SK-N-SH treated with all-trans-retinoic acid at 6 μM for 48 hours (cell line): ENCODE measurements around the gene MDGA2.
"Not testable (repeated sequence)": the region's sequence is repeated elsewhere in the genome, so short reads cannot be mapped to it uniquely, and the experiment has no call there.

Experiments
- ATAC-seq: fragments of 200-7000 bp; cut with Tn5 transposase; 3 replicates; pipeline ENCODE4 v1.9.1; 2020; ENCODE audit warnings: mild to moderate bottlenecking, moderate library complexity
- ARNTL ChIP-seq: fragments of 450-650 bp; formaldehyde crosslinking; IDR thresholded peaks from 2 replicates; pipeline ENCODE4 v1.5.0; 2020; ENCODE audit warnings: low read depth, mild to moderate bottlenecking, moderate library complexity, borderline replicate concordance
- BACH2 ChIP-seq: fragments of 250-450 bp; sonication (Bioruptor Pico); IDR thresholded peaks from 2 replicates; pipeline ENCODE4 v1.9.0; 2021; ENCODE audit warnings: mild to moderate bottlenecking, borderline replicate concordance
- CSDC2 ChIP-seq: fragments of 250-450 bp; sonication (Bioruptor Pico); IDR thresholded peaks from 2 replicates; pipeline ENCODE4 v1.5.0; 2020; ENCODE audit warnings: mild to moderate bottlenecking, moderate library complexity
- ESRRG ChIP-seq: fragments of 250-450 bp; sonication (Bioruptor Pico); IDR thresholded peaks from 2 replicates; pipeline ENCODE4 v1.6.1; 2021; ENCODE audit warnings: mild to moderate bottlenecking
- GLIS3 ChIP-seq: fragments of 250-450 bp; sonication (Bioruptor Pico); IDR thresholded peaks from 2 replicates; pipeline ENCODE4 v1.5.0; 2020; ENCODE audit warnings: mild to moderate bottlenecking, moderate library complexity
- ISL1 ChIP-seq: fragments of 250-450 bp; sonication (Bioruptor Pico); IDR thresholded peaks from 2 replicates; pipeline ENCODE4 v2.1.2; 2022; ENCODE audit warnings: mild to moderate bottlenecking, moderate library complexity
- OSR1 ChIP-seq: fragments of 250-450 bp; sonication (Bioruptor Pico); IDR thresholded peaks from 2 replicates; pipeline ENCODE4 v1.8.0; 2022; ENCODE audit warnings: moderate library complexity, mild to moderate bottlenecking, inconsistent platforms
- PATZ1 ChIP-seq: fragments of 250-450 bp; sonication (Bioruptor Pico); IDR thresholded peaks from 2 replicates; pipeline ENCODE4 v1.8.0; 2020; ENCODE audit warnings: mild to moderate bottlenecking, moderate library complexity, borderline replicate concordance
- POU6F1 ChIP-seq: fragments of 250-450 bp; sonication (Bioruptor Pico); IDR thresholded peaks from 2 replicates; pipeline ENCODE4 v1.8.0; 2021; ENCODE audit warnings: low read depth, mild to moderate bottlenecking, moderate library complexity, borderline replicate concordance
- PPARA ChIP-seq: fragments of 250-450 bp; sonication (Bioruptor Pico); IDR thresholded peaks from 2 replicates; pipeline ENCODE4 v1.5.0; 2020; ENCODE audit warnings: mild to moderate bottlenecking, borderline replicate concordance
- RARB ChIP-seq: fragments of 250-450 bp; sonication (Bioruptor Pico); IDR thresholded peaks from 2 replicates; pipeline ENCODE4 v1.8.0; 2021; ENCODE audit warnings: mild to moderate bottlenecking, moderate library complexity
- SNAI2 ChIP-seq: fragments of 250-450 bp; sonication (Bioruptor Pico); IDR thresholded peaks from 2 replicates; pipeline ENCODE4 v1.5.0; 2020; ENCODE audit warnings: mild to moderate bottlenecking, moderate library complexity
- TCF4 ChIP-seq: fragments of 250-450 bp; sonication (Bioruptor Pico); IDR thresholded peaks from 2 replicates; pipeline ENCODE4 v1.8.0; 2021; ENCODE audit warnings: mild to moderate bottlenecking, moderate library complexity, borderline replicate concordance
- TOX ChIP-seq: fragments of 250-450 bp; sonication (Bioruptor Pico); IDR thresholded peaks from 2 replicates; pipeline ENCODE4 v1.8.0; 2021; ENCODE audit warnings: mild to moderate bottlenecking, moderate library complexity, borderline replicate concordance
- TSHZ2 ChIP-seq: fragments of 250-450 bp; sonication (Bioruptor Pico); IDR thresholded peaks from 2 replicates; pipeline ENCODE4 v1.5.0; 2020; ENCODE audit warnings: mild to moderate bottlenecking, moderate library complexity
- ZC3H10 ChIP-seq: fragments of 250-450 bp; sonication (Bioruptor Pico); IDR thresholded peaks from 2 replicates; pipeline ENCODE4 v1.5.1; 2021; ENCODE audit warnings: mild to moderate bottlenecking, moderate library complexity
- ZFP3 ChIP-seq: fragments of 250-450 bp; sonication (Bioruptor Pico); IDR thresholded peaks from 2 replicates; pipeline ENCODE4 v1.5.0; 2020; ENCODE audit warnings: mild to moderate bottlenecking, moderate library complexity
- ZFP30 ChIP-seq: fragments of 450-650 bp; formaldehyde crosslinking; IDR thresholded peaks from 2 replicates; pipeline ENCODE4 v1.5.0; 2022; ENCODE audit warnings: mild to moderate bottlenecking, moderate library complexity
- ZNF565 ChIP-seq: fragments of 450-650 bp; formaldehyde crosslinking; conservative IDR thresholded peaks from 2 replicates; pipeline ENCODE4 v1.5.0; 2020; ENCODE audit warnings: low read depth, mild to moderate bottlenecking, moderate library complexity
- ZNF70 ChIP-seq: fragments of 450-650 bp; formaldehyde crosslinking; IDR thresholded peaks from 2 replicates; pipeline ENCODE4 v1.5.0; 2020; ENCODE audit warnings: mild to moderate bottlenecking, moderate library complexity
- ZNF8 ChIP-seq: fragments of 450-650 bp; formaldehyde crosslinking; IDR thresholded peaks from 2 replicates; pipeline ENCODE4 v1.5.0; 2020; ENCODE audit warnings: mild to moderate bottlenecking, moderate library complexity

MDGA2 gene

DNA sequence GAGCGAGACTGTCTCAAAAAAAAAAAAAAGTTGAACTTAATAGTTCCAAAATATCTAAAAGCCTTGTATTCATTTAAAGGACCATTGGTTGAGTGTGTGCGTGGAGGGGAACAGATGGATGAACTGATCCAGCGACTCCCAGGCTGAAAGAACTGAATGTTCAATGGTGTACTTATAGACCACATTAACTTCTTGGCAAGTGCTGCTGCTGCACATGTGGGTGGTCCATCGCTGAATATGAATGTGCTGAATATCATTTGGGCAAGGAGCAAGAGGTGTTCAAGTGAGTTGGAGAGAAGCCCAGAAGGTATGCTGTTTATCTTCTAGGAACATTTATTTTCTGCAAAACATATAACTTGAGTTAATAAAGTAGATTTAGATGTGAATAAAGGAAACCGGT is 734.8 kb downstream of the MDGA2 start:
- no peak for ATAC-seq

GRCh38 chr14:46920542-46920941 is 754.9 kb downstream of the MDGA2 start:
- TF ChIP-seq TOX (CRISPR knock-in tag) (no peak), POU6F1 (CRISPR knock-in tag) (no peak), ZFP30 (no peak), PPARA (CRISPR knock-in tag) (no peak), SNAI2 (CRISPR knock-in tag) (no peak), RARB (CRISPR knock-in tag) (no peak), ZNF70 (CRISPR knock-in tag) (no peak)
- ATAC-seq = no peak

More for the DNA sequence above, 734.8 kb downstream of the MDGA2 start:
- no peak for TF ChIP-seq TCF4 (CRISPR knock-in tag)
- TF ChIP-seq TSHZ2 = no peak
- no peak for TF ChIP-seq ISL1
- TF ChIP-seq ZFP3 (CRISPR knock-in tag) = no peak
- no peak for TF ChIP-seq ZNF565 (CRISPR knock-in tag)
- no peak for TF ChIP-seq ARNTL (CRISPR knock-in tag)

- ATAC-seq = not testable (repeated sequence)
These were observed 759.9 kb downstream of the MDGA2 start for GRCh38 chr14:46915539-46915938.

DNA sequence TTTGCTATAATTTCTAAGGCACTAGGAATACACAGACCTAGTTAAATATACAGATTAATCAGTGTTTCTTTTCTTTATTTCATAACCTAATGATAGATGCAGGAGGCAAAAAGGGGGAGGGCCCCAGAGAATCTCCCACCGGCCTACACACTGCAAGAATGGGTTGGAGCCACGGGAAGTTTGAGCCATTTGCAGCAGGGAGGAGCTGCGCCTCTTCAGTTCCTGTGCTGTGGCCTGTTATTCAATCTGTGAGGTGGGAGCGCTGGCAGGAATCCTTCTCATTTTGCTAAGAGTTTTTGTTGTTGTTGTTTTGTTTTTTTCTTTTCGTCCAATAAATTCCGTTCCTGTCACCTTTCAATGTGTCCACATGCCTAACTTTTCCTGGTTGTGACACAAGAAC is 772.6 kb downstream of the MDGA2 start:
- no peak for ATAC-seq
- TF ChIP-seq RARB (CRISPR knock-in tag) = no peak
- TF ChIP-seq PPARA (CRISPR knock-in tag) = no peak
- no peak for TF ChIP-seq TOX (CRISPR knock-in tag)
- no peak for TF ChIP-seq CSDC2 (CRISPR knock-in tag)
- no peak for TF ChIP-seq ZNF8
- TF ChIP-seq SNAI2 (CRISPR knock-in tag) = no peak
- no peak for TF ChIP-seq ZFP30
- TF ChIP-seq, all 23 proteins: peak for 0

GRCh38 chr14:46894476-46894875 is 780.9 kb downstream of the MDGA2 start:
- no peak for ATAC-seq
- TF ChIP-seq ZNF565 (CRISPR knock-in tag) (no peak), CSDC2 (CRISPR knock-in tag) (no peak), OSR1 (CRISPR knock-in tag) (no peak), TOX (CRISPR knock-in tag) (no peak), ZFP30 (no peak), GLIS3 (CRISPR knock-in tag) (no peak), PPARA (CRISPR knock-in tag) (no peak), BACH2 (CRISPR knock-in tag) (no peak), RARB (CRISPR knock-in tag) (no peak)

DNA sequence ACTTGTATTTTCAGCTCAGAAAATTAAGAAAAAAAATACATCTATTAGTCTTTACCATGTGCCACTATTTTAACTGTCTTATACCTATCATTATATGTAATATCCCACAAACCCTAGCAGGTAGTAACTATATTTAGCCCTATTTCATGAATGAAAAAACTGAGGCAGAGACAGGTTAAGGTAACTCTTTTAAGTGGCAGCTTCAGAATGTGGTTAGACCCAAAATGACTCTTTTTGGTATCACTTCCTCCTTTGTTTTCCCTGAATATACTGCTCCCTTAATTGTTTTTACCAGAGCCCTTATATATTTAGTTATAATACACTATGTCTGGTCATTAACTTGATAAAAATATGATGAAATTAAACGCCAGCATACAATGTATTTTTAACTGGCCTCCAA is 788.3 kb downstream of the MDGA2 start:
- no peak for ATAC-seq
- no peak for TF ChIP-seq ARNTL (CRISPR knock-in tag)
- no peak for TF ChIP-seq TSHZ2
- no peak for TF ChIP-seq ZNF8
- no peak for TF ChIP-seq ISL1
- no peak for TF ChIP-seq ESRRG
- no peak for TF ChIP-seq PPARA (CRISPR knock-in tag)
- no peak for TF ChIP-seq POU6F1 (CRISPR knock-in tag)
- no peak for TF ChIP-seq RARB (CRISPR knock-in tag)
- no peak for TF ChIP-seq OSR1 (CRISPR knock-in tag)
- TF ChIP-seq BACH2 (CRISPR knock-in tag) = no peak
- TF ChIP-seq ZC3H10 (CRISPR knock-in tag) = no peak
- no peak for TF ChIP-seq ZFP3 (CRISPR knock-in tag)
- TF ChIP-seq TCF4 (CRISPR knock-in tag) = no peak
- no peak for TF ChIP-seq ZNF565 (CRISPR knock-in tag)
- TF ChIP-seq ZFP30 = no peak
- no peak for TF ChIP-seq PATZ1 (CRISPR knock-in tag)
